ENCODE results near the gene HES4.
"Not testable (repeated sequence)": the region's sequence is repeated elsewhere in the genome, so short reads cannot be mapped to it uniquely, and the experiment has no call there.

HES4 gene

DNA sequence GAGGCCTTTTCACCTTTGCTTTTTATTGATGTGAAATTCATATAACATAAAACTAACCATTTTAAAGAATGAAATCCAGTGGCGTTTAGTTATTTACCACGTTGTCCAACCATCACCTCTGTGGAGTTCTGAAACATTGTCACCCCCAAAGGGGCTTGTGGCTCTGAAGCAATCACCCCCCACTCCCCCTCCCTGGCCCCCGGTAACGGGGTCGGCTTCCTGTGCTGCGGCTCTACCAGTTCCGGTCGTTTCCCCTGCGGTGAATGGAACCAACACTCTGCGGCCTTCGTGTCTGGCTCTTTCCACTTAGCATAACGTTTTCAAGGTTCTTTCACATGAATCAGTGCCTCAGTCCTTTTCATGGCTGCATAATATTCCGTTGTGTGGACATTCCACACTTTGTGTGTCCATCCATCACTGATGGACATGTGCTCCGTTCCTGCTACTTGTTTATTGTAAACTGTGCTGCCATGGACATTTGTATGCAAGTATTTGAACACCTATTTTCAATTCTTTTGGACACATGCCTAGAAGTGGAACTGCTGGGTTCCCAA, 11.6 kb upstream of the HES4 start:
- Histone ChIP-seq H3K79me2 (ENCODE audit: low read length) (no peaks in the 10 kb centered on the region), H3K9ac (ENCODE audit: low read length) (no peak overlapping the region), H3K9me3 (replicated peaks; ENCODE audit: insufficient read depth, low read length) (no peaks in the 10 kb centered on the region; the same call in 1 of the 2 replicates), H3K4me3 (ENCODE audit: low read length) (no peak overlapping the region), H3K9me2 (replicated peaks; ENCODE audit: insufficient read depth, low read length) (no peaks in the 10 kb centered on the region), H3K27ac (ENCODE audit: low read length) (no peak overlapping the region), H3F3A (ENCODE audit: insufficient read depth, low read length) (no peaks in the 10 kb centered on the region), H2AFZ (ENCODE audit: low read length) (no peak overlapping the region), H3K27me3 (replicated peaks; ENCODE audit: insufficient read depth, low read length) (peaks cover 53% of the 10 kb centered on the region), H3K4me1 (ENCODE audit: low read length) (peaks cover 8% of the 10 kb centered on the region), H4K20me1 (ENCODE audit: insufficient read depth, low read length) (no peaks in the 10 kb centered on the region), H3K4me2 (ENCODE audit: low read depth, low read length) (no peak overlapping the region), H3K36me3 (replicated peaks; ENCODE audit: insufficient read depth, low read length) (no peaks in the 10 kb centered on the region)
- TF ChIP-seq, protein P1, sequence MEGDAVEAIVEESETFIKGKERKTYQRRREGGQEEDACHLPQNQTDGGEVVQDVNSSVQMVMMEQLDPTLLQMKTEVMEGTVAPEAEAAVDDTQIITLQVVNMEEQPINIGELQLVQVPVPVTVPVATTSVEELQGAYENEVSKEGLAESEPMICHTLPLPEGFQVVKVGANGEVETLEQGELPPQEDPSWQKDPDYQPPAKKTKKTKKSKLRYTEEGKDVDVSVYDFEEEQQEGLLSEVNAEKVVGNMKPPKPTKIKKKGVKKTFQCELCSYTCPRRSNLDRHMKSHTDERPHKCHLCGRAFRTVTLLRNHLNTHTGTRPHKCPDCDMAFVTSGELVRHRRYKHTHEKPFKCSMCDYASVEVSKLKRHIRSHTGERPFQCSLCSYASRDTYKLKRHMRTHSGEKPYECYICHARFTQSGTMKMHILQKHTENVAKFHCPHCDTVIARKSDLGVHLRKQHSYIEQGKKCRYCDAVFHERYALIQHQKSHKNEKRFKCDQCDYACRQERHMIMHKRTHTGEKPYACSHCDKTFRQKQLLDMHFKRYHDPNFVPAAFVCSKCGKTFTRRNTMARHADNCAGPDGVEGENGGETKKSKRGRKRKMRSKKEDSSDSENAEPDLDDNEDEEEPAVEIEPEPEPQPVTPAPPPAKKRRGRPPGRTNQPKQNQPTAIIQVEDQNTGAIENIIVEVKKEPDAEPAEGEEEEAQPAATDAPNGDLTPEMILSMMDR (IDR thresholded peaks at IDR 0.05; ENCODE audit: low read length), result no peak
- TF ChIP-seq EZH2phosphoT487 (IDR thresholded peaks at IDR 0.05; ENCODE audit: low read length), result no peak
- no peak for TF ChIP-seq EZH2 (optimal IDR thresholded peaks at IDR 0.05; ENCODE audit: low read depth, low read length)
- DNase-seq, result no peak

DNA sequence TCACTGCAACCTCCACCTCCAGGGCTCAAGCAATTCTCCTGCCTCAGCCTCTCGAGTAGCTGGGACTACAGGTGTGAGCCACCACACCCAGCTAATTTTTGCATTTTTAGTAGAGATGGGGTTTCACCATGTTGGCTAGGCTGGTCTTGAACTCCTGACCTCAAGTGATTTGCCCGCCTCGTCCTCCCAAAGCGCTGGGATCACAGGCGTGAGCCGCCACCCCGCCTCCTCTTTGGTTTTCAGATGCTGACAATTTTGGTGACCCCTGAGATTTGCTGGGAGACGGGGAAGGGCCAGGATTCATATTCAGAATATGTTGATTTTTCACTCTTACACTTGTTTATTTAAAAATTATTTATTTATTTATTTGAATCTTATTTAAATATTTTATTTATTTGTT, 10.2 kb upstream of the HES4 start:
- H3F3A ChIP-seq (ENCODE audit: insufficient read depth, low read length); H2AFZ ChIP-seq (ENCODE audit: low read length); H3K9ac ChIP-seq (ENCODE audit: low read length); H3K36me3 ChIP-seq (replicated peaks; ENCODE audit: insufficient read depth, low read length); H4K20me1 ChIP-seq (ENCODE audit: insufficient read depth, low read length); H3K79me2 ChIP-seq (ENCODE audit: low read length); H3K4me2 ChIP-seq (ENCODE audit: low read depth, low read length); H3K4me1 ChIP-seq (ENCODE audit: low read length); DNase-seq; H3K4me3 ChIP-seq (ENCODE audit: low read length); H3K9me2 ChIP-seq (replicated peaks; ENCODE audit: insufficient read depth, low read length); H3K27ac ChIP-seq (ENCODE audit: low read length); H3K9me3 ChIP-seq (replicated peaks; ENCODE audit: insufficient read depth, low read length): not testable (repeated sequence)
- H3K27me3 ChIP-seq (replicated peaks; ENCODE audit: insufficient read depth, low read length), result peaks cover 66% of the 10 kb centered on the region

DNA sequence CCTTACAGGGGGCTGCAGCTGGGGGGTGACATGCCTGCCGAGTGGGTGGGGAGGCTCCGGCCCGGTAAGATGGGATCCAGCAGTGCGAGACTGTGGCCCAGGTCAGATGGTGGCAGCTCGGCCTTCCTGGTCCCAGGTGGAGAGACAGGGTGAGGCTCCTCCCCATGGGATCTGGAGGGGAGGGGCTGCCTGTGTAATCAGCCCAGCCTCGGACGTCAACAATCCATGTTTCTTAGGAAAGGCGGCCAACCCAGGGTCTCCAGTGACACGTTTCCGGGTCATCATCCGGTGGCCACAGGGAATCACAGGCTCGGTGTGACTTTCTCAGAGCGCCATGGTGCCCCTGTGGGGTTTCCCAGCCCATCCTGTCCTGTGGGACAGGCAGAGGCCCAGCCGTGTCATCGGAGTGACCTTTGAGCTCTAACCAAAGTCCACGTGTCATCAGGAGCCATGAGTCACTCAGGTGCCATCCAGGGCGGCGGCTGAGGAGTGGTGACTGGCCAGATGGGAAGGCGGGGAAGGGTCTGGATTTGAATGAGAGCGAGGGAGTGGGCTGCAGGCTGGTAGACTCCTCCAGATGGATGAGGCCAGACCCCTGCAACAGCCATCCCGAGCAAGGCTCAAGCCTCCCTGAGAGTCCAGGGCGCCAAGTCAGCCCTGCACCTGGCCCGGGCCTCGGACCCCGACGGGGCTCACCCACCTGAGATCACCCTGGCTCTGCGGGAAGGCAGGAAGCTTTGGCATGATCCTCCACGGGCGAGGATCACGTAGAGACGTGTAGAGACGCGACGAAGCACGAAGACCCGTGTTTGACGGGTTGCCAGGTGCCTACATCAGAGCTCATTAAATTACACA, 6.6 kb upstream of the HES4 start:
- no peak overlapping the region for H3K9ac ChIP-seq (ENCODE audit: low read length)
- H3K4me2 ChIP-seq (ENCODE audit: low read depth, low read length), result no peak overlapping the region
- no peak for DNase-seq

DNA sequence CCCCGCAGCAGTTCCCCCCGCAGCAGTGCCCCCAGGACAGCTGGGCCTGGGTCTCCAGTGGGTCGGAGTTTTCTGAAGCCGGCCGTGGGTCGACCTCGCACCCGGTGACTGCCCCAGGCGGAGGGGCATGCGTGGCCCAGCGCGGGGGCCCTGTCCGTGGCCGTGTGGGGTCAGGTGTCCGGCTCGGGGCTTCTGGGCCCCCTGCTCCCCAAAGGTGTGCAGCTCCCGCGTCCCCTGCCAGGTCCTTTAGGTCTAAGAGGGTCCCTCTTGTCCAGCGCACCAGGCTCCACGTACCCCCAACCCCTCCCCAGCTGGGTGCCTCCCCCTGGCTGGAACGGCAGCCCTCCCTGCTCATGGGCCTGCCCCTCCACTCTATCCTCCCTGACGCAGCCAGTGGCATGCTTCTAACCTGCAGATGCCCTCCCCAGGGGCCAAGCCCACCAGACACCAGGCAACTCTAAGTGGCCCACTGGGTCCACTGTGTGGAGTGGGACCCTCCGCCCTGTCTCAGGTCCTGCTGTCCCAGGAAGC, 5.9 kb upstream of the HES4 start:
- Histone ChIP-seq H3K9ac (ENCODE audit: low read length) (no peak overlapping the region), H3K27ac (ENCODE audit: low read length) (no peak overlapping the region), H3K36me3 (replicated peaks; ENCODE audit: insufficient read depth, low read length) (no peaks in the 10 kb centered on the region), H3K27me3 (replicated peaks; ENCODE audit: insufficient read depth, low read length) (peaks cover 83% of the 10 kb centered on the region), H3K4me1 (ENCODE audit: low read length) (no peaks in the 10 kb centered on the region), H3K9me3 (replicated peaks; ENCODE audit: insufficient read depth, low read length) (no peaks in the 10 kb centered on the region), H4K20me1 (ENCODE audit: insufficient read depth, low read length) (no peaks in the 10 kb centered on the region), H2AFZ (ENCODE audit: low read length) (no peak overlapping the region), H3F3A (ENCODE audit: insufficient read depth, low read length) (no peaks in the 10 kb centered on the region), H3K79me2 (ENCODE audit: low read length) (no peaks in the 10 kb centered on the region), H3K9me2 (replicated peaks; ENCODE audit: insufficient read depth, low read length) (no peaks in the 10 kb centered on the region), H3K4me2 (ENCODE audit: low read depth, low read length) (no peak overlapping the region), H3K4me3 (ENCODE audit: low read length) (no peak overlapping the region)
- no peak for DNase-seq
- TF ChIP-seq EZH2 (optimal IDR thresholded peaks at IDR 0.05; ENCODE audit: low read depth, low read length) (no peak), EZH2phosphoT487 (IDR thresholded peaks at IDR 0.05; ENCODE audit: low read length) (no peak)
- TF ChIP-seq, protein P1 (IDR thresholded peaks at IDR 0.05; ENCODE audit: low read length), result no peak

More for the DNA sequence above, 6.6 kb upstream of the HES4 start:
- Histone ChIP-seq H3K4me1 (ENCODE audit: low read length) (no peaks in the 10 kb centered on the region), H2AFZ (ENCODE audit: low read length) (no peak overlapping the region), H3F3A (ENCODE audit: insufficient read depth, low read length) (no peaks in the 10 kb centered on the region), H3K27me3 (replicated peaks; ENCODE audit: insufficient read depth, low read length) (peaks cover 85% of the 10 kb centered on the region), H3K36me3 (replicated peaks; ENCODE audit: insufficient read depth, low read length) (no peaks in the 10 kb centered on the region), H4K20me1 (ENCODE audit: insufficient read depth, low read length) (no peaks in the 10 kb centered on the region), H3K27ac (ENCODE audit: low read length) (no peak overlapping the region), H3K9me2 (replicated peaks; ENCODE audit: insufficient read depth, low read length) (no peaks in the 10 kb centered on the region), H3K4me3 (ENCODE audit: low read length) (no peak overlapping the region), H3K79me2 (ENCODE audit: low read length) (no peaks in the 10 kb centered on the region), H3K9me3 (replicated peaks; ENCODE audit: insufficient read depth, low read length) (no peaks in the 10 kb centered on the region; the same call in 1 of the 2 replicates)
- TF ChIP-seq EZH2 (optimal IDR thresholded peaks at IDR 0.05; ENCODE audit: low read depth, low read length), result no peak

Data from MM.1S (cell line).